AG04449 (cell line): ENCODE results near the gene KLC1.

Experiments
- CTCF ChIA-PET: fragments of 350-600 bp; formaldehyde crosslinking; extraction: SDS; loops from one replicate; lab custom pipeline; 2021; ENCODE audit warnings: antibody characterized with exemption; lab: Yijun Ruan, JAX
- POLR2A ChIA-PET: fragments of 400-600, 350-600 bp; formaldehyde crosslinking; extraction: SDS; loops from one replicate; lab custom pipeline; 2020; ENCODE audit warnings: antibody characterized with exemption, inconsistent platforms; lab: Yijun Ruan, JAX
- DNase-seq: peaks from one replicate; pipeline ENCODE4 v3.0.0-alpha.2; 2010; ENCODE audit warnings: low read depth, low spot score
- H3K4me3 ChIP-seq: 2 replicates; pipeline ENCODE4 v1.5.1; 2011; ENCODE audit warnings: low read depth, mild to moderate bottlenecking, control low read depth, low read length
- CTCF ChIP-seq: IDR thresholded peaks from one replicate; pipeline ENCODE4 v1.5.1; 2011; ENCODE audit warnings: mild to moderate bottlenecking, moderate library complexity, low read length, control low read depth, inconsistent platforms; ENCODE audit not compliant: insufficient read depth; ENCODE audit errors: missing control alignments

KLC1 gene

DNA sequence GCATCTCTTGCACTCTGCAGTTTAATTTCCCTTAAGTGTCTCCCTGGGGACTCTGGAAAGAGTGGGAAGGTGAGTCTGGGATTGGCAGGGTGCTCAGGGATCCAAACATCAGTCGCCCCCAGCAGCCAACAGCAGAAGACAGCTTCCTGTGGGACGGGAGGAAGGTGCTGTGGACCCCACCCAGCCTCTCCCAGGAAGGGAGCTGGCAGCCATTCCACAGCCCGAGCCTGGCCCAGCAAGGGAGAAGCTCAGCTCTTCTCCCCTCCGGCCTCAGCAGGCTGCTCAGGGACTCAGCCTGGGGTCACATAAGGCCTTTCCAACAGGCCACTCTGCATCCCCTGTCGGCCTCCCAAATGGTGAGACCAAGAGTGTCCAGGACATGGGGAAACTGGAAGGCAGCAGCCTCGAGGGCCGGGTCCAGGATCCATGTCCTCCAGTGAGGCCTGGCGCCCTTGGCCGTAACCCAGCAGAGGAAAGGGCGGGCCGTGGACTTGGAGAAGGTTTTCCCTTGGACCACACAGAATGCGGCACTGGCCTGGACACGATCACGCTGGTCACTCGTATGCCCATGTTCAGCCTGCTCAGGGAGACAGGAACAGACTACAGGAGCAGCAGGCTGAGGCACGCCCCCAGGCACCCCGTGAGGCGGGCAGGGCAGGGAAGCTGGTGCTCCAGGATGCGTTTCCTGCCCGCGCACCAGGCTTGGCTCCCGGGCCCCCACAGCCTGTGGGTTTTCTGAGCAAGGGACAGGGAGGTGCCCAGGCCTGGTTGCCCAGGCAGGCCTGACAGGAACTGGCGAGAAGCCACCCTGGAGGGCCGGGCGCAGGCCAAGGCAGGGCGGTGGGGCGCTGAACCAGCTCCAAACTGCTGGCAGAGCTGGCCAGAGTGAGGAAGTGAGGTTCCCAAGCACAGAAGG is 82.8 kb downstream of the KLC1 start:
- H3K4me3 ChIP-seq: no peak overlapping the region
- ChIA-PET CTCF (no interaction called here), POLR2A (no interaction called here)
- TF ChIP-seq CTCF: no peak
- DNase-seq: no peak

- DNase-seq: no peak
- H3K4me3 ChIP-seq: no peak overlapping the region
- CTCF ChIA-PET: no interaction called here
- POLR2A ChIA-PET: no interaction called here
- no peak for TF ChIP-seq CTCF
Measured at GRCh38 chr14:103712633-103713247, 83.7 kb downstream of the KLC1 start.

DNA sequence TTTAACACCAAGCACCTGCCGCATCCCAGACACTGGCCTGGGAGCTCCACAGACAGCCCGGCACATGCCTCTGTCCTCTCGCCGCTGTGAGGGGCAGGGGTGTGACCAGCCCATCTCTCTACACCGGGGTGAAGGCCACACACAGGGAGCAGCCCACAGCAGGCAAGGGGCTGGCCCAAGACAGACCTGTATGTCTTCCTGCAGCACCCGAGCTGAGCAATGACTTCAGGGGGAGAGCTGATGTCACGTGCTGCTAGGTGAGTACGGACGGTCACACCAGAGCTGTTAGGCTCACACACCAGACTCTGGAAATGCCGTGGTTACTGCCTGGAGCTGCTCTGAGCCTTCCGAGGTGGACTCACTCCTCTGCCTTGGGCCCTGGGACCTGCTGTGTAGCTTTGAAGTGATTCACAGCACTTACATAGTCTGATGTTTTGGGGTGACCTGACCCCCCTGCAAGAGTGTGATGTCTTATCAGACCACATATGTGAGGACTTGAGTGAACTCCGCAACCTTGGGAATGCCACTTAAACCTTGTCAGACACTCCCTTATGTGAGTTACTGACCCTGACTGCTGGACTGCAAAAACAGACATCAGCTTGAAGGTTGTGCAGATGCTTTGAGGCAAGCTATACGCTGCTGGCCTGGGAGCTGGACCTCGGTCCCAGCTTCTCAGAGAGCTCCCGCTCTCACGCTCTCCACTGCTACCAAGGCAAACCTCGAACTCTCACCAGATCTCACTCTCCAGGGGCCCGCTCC is 84.5 kb downstream of the KLC1 start:
- POLR2A ChIA-PET: no interaction called here
- TF ChIP-seq CTCF: no peak
- no peak overlapping the region for H3K4me3 ChIP-seq
- CTCF ChIA-PET: no interaction called here
- DNase-seq: no peak

GRCh38 chr14:103714063-103714724 is 85.2 kb downstream of the KLC1 start:
- CTCF ChIA-PET: no interaction called here
- no peak for TF ChIP-seq CTCF
- POLR2A ChIA-PET: interaction anchor here (0.6 to 0.7 kb wide), 2 partner anchors 10 to 11 kb away, joined by 3 read pairs; no protein-coding TSS in a partner anchor
- no peak for DNase-seq
- H3K4me3 ChIP-seq: peak overlapping the region; percentile 64

- peak; percentile 91 for DNase-seq
- POLR2A ChIA-PET: interaction anchor here (0.6 to 1.4 kb wide), 6 partner anchors 9 to 370 kb away, joined by 3 to 5 read pairs (median 3); no protein-coding TSS in a partner anchor
- CTCF ChIA-PET: no interaction called here
- H3K4me3 ChIP-seq: peak within 1 kb of the TSS; percentile 64
- no peak for TF ChIP-seq CTCF
Measured at GRCh38 chr14:103715052-103716000, 86.3 kb downstream of the KLC1 start, which contains the start of the genes XRCC3 and ZFYVE21. Gene XRCC3, minus strand, starts transcription at chr14:103715451. Its CDS starts 4,364 bp downstream, at chr14:103711087. Gene ZFYVE21, plus strand, starts transcription at chr14:103715810. Its CDS starts 32 bp downstream, at chr14:103715842.
